A673 (cell line): ENCODE data around the gene PVR. TPM values are rescaled to one million over a fixed set of nuclear protein-coding genes. Genes with fewer than 3 reads are reported as not detected.
"Not testable (repeated sequence)": the region's sequence is repeated elsewhere in the genome, so short reads cannot be mapped to it uniquely, and the experiment has no call there.

Source experiments
- BruUV-seq: library from RNA; stranded (reverse); fragments of 400-500 nt; replicated peaks from 2 replicates; lab custom pipeline; 2021; lab: Mats Ljungman, UMichigan
- CTCF ChIA-PET: fragments of 300-600 bp; sonication (Branson Sonifier 250); formaldehyde crosslinking; loops from one replicate; lab custom pipeline; 2022; ENCODE audit warnings: antibody characterized with exemption; lab: Charles Lee
- POLR2A ChIA-PET: fragments of 300-600 bp; sonication (Branson Sonifier 250); formaldehyde crosslinking; loops from one replicate; lab custom pipeline; 2022; ENCODE audit warnings: antibody characterized with exemption; ENCODE audit not compliant: low non-redundant PET; lab: Charles Lee
- DNase-seq: peaks from one replicate; pipeline ENCODE4 v3.0.0-alpha.2; 2015; ENCODE audit warnings: low spot score
- H3K27ac ChIP-seq: fragments of 200-600 bp; sonication (generic); 2 replicates; pipeline ENCODE4 v1.5.1; 2016; ENCODE audit warnings: mixed run types, low read depth, mild to moderate bottlenecking, mixed read lengths, antibody characterized with exemption, low read length; ENCODE audit not compliant: poor library complexity, severe bottlenecking
- H3K27me3 ChIP-seq: fragments of 200-600 bp; sonication (generic); replicated peaks from 2 replicates; pipeline ENCODE4 v1.6.1; 2017; ENCODE audit warnings: mixed run types, low read depth, mild to moderate bottlenecking, mixed read lengths, antibody characterized with exemption, low read length; ENCODE audit not compliant: insufficient read depth, poor library complexity
- H3K36me3 ChIP-seq: fragments of 200-600 bp; sonication (generic); 2 replicates; pipeline ENCODE4 v1.6.1; 2016; ENCODE audit warnings: mixed run types, mild to moderate bottlenecking, mixed read lengths, antibody characterized with exemption, low read length; ENCODE audit not compliant: insufficient read depth, poor library complexity, severe bottlenecking
- H3K4me1 ChIP-seq: fragments of 200-600 bp; sonication (generic); 2 replicates; pipeline ENCODE4 v1.6.1; 2017; ENCODE audit warnings: mixed run types, mild to moderate bottlenecking, mixed read lengths, antibody characterized with exemption, low read length; ENCODE audit not compliant: insufficient read depth, poor library complexity, severe bottlenecking
- H3K4me3 ChIP-seq: fragments of 200-600 bp; sonication (generic); 2 replicates; pipeline ENCODE4 v1.5.1; 2016; ENCODE audit warnings: low read depth, mixed run types, mild to moderate bottlenecking, mixed read lengths, low read length; ENCODE audit not compliant: poor library complexity, severe bottlenecking
- H3K9me3 ChIP-seq: fragments of 200-600 bp; sonication (generic); 2 replicates; pipeline ENCODE4 v1.6.1; 2016; ENCODE audit warnings: mixed run types, low read depth, mild to moderate bottlenecking, mixed read lengths, antibody characterized with exemption, low read length; ENCODE audit not compliant: poor library complexity, severe bottlenecking
- EZH2 ChIP-seq: fragments of 200-600 bp; sonication (generic); IDR thresholded peaks from 2 replicates; pipeline ENCODE4 v1.6.1; 2017; ENCODE audit warnings: borderline replicate concordance, low read depth, mild to moderate bottlenecking, mixed read lengths, antibody characterized with exemption, low read length; ENCODE audit not compliant: poor library complexity, severe bottlenecking
- intact Hi-C: fragments of 100-400 bp; cut with micrococcal nuclease; formaldehyde crosslinking; loops from one replicate; pipeline ENCODE4 v1.10.0; 2022; ENCODE audit not compliant: unreplicated experiment
- total RNA-seq: library from RNA; stranded (reverse); gene quantifications from 2 replicates; pipeline ENCODE4 v1.2.3, GENCODE V29; 2021
- TF ChIP-seq, protein P1 (sequence below): fragments of 300-800, 200-600 bp; sonication (generic); conservative IDR thresholded peaks from 2 replicates; pipeline ENCODE4 v1.5.1; 2017; ENCODE audit warnings: low read depth, mild to moderate bottlenecking, antibody characterized with exemption, low read length, moderate library complexity, mixed read lengths

Gene PVR
- total RNA-seq, 1 experiment from 2014 or later: 29.5 TPM

DNA sequence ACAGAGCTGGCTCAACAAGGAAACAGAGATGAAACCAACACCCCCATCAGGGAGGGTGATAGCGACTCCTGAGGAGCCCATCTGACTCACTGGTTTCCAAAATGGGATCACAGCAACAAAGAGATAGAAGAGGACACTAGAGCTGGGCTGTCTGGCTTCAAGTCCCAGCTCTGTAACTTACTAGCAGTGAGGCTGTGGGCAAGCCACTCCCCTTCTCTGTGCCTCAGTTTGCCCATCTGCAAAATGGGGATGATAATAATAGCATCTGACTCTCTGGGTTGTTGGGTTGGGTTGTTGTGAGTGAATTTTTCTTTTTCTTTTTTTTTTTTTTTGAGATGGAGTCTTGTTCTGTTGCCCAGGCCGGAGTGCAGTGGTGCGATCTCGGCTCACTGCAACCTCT, 16.1 kb upstream of the PVR start:
- Histone ChIP-seq H3K27ac (no peak overlapping the region), H3K4me3 (no peak overlapping the region), H3K4me1 (no peaks in the 10 kb centered on the region), H3K27me3 (no peaks in the 10 kb centered on the region), H3K9me3 (no peaks in the 10 kb centered on the region), H3K36me3 (no peaks in the 10 kb centered on the region)
- ChIA-PET CTCF (no interaction called here), POLR2A (no interaction called here)
- intact Hi-C loops: no loop called here
- no peak for TF ChIP-seq EZH2
- TF ChIP-seq, protein P1, sequence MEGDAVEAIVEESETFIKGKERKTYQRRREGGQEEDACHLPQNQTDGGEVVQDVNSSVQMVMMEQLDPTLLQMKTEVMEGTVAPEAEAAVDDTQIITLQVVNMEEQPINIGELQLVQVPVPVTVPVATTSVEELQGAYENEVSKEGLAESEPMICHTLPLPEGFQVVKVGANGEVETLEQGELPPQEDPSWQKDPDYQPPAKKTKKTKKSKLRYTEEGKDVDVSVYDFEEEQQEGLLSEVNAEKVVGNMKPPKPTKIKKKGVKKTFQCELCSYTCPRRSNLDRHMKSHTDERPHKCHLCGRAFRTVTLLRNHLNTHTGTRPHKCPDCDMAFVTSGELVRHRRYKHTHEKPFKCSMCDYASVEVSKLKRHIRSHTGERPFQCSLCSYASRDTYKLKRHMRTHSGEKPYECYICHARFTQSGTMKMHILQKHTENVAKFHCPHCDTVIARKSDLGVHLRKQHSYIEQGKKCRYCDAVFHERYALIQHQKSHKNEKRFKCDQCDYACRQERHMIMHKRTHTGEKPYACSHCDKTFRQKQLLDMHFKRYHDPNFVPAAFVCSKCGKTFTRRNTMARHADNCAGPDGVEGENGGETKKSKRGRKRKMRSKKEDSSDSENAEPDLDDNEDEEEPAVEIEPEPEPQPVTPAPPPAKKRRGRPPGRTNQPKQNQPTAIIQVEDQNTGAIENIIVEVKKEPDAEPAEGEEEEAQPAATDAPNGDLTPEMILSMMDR: no peak
- no peak for DNase-seq
- BruUV-seq: no TSS peak

DNA sequence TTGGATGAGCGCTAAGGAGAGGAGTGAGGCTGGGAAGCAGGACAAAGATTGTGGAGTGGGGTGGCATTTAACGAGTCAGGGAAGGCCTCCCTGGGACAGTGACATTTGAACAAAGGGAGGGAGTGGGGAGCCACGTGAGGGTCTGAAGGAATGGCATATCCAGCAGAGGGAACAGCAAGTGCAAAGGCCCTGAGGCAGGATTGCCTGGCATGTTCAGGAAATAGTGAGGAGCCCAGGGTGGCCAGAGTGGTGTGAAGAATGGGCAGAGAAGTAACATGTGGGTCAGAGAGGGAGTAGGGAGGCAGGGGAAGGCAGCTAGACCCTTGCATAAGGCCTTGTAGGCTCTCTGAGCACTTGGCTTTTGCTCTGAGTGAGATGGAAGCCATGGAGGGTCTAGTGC, 14.9 kb upstream of the PVR start:
- Histone ChIP-seq H3K9me3 (no peaks in the 10 kb centered on the region), H3K27me3 (no peaks in the 10 kb centered on the region), H3K4me1 (no peaks in the 10 kb centered on the region), H3K27ac (no peak overlapping the region), H3K4me3 (no peak overlapping the region), H3K36me3 (no peaks in the 10 kb centered on the region)
- DNase-seq: no peak
- TF ChIP-seq, protein P1: no peak
- TF ChIP-seq EZH2: no peak
- ChIA-PET CTCF (no interaction called here), POLR2A (no interaction called here)
- intact Hi-C loops: no loop called here
- BruUV-seq: no TSS peak

DNA sequence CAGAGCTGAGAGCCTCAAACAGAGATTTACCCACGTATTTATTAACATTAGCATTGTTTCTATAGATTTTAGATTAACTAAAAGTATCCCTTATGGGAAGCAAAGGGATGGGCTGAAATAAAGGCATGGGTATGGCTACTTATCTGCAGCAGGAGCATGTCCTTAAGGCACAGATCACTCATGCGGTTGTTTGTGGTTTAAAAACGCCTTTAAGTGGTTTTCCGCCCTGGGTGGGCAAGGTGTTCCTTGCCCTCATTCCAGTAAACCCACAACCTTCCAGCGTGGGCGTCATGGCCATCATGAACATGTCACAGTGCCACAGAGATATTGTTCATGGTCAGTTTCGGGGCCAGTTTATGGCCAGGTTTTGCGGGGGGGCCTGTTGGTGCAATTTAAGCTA, 12.1 kb upstream of the PVR start:
- H3K36me3 ChIP-seq, H3K27me3 ChIP-seq, POLR2A ChIA-PET, CTCF ChIA-PET, H3K4me3 ChIP-seq, intact Hi-C loops, BruUV-seq, H3K4me1 ChIP-seq, H3K9me3 ChIP-seq, DNase-seq, H3K27ac ChIP-seq: not testable (repeated sequence)

DNA sequence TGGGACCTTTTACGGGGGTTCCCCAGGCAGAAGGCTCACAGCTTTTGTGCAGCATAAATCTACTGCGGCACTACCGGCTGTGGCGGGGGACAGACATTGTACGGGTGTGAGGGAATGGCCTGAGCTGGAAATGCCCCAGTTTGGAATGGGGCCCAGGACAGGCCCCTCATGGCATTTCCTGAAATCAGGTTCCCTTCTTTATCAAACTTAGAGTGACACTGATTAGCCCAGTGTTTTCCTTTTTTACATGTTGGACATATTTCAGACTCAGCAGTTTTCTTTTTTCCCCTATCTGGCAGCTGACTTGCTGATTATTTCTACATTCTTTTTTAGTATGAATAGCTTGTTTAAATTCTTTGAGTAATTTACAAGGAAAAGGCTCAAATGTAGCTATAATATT, 9.7 kb upstream of the PVR start:
- H3K27ac ChIP-seq, intact Hi-C loops, H3K27me3 ChIP-seq, DNase-seq, POLR2A ChIA-PET, H3K4me3 ChIP-seq, H3K4me1 ChIP-seq, H3K36me3 ChIP-seq, H3K9me3 ChIP-seq, BruUV-seq: not testable (repeated sequence)
- CTCF ChIA-PET: interaction anchor here (0.6 kb wide), 1 partner anchor 52 kb away, joined by 3 read pairs; no protein-coding TSS in a partner anchor
